Gastroesophageal sphincter (tissue), 3 donors: ENCODE data around the gene DCT.

Experiments used
- POLR2A ChIP-seq, 2 donors: fragments of 450-650 bp; IDR thresholded peaks; one replicate each; pipeline ENCODE4 v1.6.1; 2017; ENCODE audit warnings: antibody characterized with exemption in 2 of 2, mild to moderate bottlenecking in 2 of 2, moderate library complexity in 1 of 2
- POLR2AphosphoS5 ChIP-seq: sonication (generic); formaldehyde crosslinking; IDR thresholded peaks from one replicate; pipeline ENCODE4 v1.6.1; 2017; ENCODE audit warnings: antibody characterized with exemption
- TF ChIP-seq, protein P1 (sequence below), 4 experiments: fragments of 200-600 bp in 2 of 4; fragments of 450-650 bp in 2 of 4; sonication (generic) in 1 of 4; IDR thresholded peaks; one replicate each; pipeline ENCODE4 v1.5.1; 2017 to 2019; ENCODE audit warnings: antibody characterized with exemption in 4 of 4, mild to moderate bottlenecking in 2 of 4, moderate library complexity in 2 of 4

DNA sequence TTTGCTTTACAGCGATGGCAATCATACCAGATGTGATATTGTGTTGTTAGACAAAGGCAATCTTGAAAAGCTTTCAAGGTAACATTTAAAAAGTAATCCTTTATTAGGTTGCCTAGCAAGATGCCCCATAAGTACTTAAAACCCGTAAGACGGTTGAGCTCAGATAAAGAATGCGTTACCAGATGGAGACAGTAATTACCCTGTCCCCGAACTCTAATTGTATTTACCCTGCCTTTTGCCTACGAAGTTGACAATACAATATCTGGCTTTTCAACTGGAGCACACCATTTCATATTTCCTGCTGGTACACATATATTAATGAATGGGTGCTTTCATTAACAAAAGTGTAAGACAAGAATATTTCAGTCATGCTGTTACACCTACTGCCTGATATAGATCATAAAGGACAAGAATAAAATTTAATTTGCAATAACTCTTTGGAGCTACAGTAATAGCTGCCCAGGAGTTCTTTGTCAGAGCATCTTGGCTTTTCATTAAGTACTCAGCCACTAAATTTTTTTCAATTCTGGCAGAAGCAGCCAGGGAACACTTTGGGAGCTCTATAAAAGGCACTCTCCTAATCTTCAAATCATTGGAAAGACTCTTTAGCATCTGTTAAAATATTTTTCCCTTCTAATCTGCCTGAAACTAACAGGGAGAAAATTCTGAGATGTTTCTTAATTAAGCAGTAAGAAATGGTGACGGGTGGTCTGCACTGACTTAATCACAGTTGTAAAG, 63.8 kb downstream of the DCT start:
- TF ChIP-seq, protein P1, sequence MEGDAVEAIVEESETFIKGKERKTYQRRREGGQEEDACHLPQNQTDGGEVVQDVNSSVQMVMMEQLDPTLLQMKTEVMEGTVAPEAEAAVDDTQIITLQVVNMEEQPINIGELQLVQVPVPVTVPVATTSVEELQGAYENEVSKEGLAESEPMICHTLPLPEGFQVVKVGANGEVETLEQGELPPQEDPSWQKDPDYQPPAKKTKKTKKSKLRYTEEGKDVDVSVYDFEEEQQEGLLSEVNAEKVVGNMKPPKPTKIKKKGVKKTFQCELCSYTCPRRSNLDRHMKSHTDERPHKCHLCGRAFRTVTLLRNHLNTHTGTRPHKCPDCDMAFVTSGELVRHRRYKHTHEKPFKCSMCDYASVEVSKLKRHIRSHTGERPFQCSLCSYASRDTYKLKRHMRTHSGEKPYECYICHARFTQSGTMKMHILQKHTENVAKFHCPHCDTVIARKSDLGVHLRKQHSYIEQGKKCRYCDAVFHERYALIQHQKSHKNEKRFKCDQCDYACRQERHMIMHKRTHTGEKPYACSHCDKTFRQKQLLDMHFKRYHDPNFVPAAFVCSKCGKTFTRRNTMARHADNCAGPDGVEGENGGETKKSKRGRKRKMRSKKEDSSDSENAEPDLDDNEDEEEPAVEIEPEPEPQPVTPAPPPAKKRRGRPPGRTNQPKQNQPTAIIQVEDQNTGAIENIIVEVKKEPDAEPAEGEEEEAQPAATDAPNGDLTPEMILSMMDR (IDR thresholded peaks at IDR 0.05): no peak
- TF ChIP-seq POLR2A (IDR thresholded peaks at IDR 0.05) (no peak), POLR2AphosphoS5 (no peak)
